HepG2 (cell line): ENCODE data around the gene MRI1. TPM values are rescaled to one million over a fixed set of nuclear protein-coding genes. Genes with fewer than 3 reads are reported as not detected.

Experiments
- CBX1 ChIP-seq: IDR thresholded peaks from one replicate; pipeline ENCODE4 v1.6.1; 2016; ENCODE audit warnings: antibody characterized with exemption, low read depth
- HDAC6 ChIP-seq: fragments of 200-600 bp; sonication (generic); IDR thresholded peaks from 2 replicates; pipeline ENCODE4 v1.7.0; 2017; ENCODE audit warnings: mild to moderate bottlenecking, antibody characterized with exemption, low read length, low read depth
- HNF4A ChIP-seq: sonication (generic); formaldehyde crosslinking; IDR thresholded peaks from 2 replicates; pipeline ENCODE4 v1.4.0; 2020; ENCODE audit warnings: missing genetic modification reagents
- MYC ChIP-seq: sonication (generic); formaldehyde crosslinking; IDR thresholded peaks from 2 replicates; pipeline ENCODE4 v1.9.0; 2021; ENCODE audit warnings: missing genetic modification reagents, borderline replicate concordance
- SAP130 ChIP-seq: IDR thresholded peaks from 2 replicates; pipeline ENCODE4 v1.6.1; 2016; ENCODE audit warnings: low read depth
- SMARCE1 ChIP-seq: fragments of 450-650 bp; IDR thresholded peaks from 2 replicates; pipeline ENCODE4 v1.6.1; 2017; ENCODE audit warnings: borderline replicate concordance
- polyA plus RNA-seq, 8 experiments: library from polyadenylated mRNA; depleted of rRNA in 3 of 8; stranded (reverse) in 7 of 8; unstranded in 1 of 8; fragments of >200 nt; fragmentation: Illumina TruSeq in 4 of 8; extraction: Trizol in 4 of 8; gene quantifications; 2 replicates each; pipeline versions ENCODE4 v1.2.1 to v1.2.3, GENCODE V29; 2011 to 2016; ENCODE audit warnings: low read depth in 4 of 8, missing spikeins in 1 of 8, mixed read lengths in 1 of 8; ENCODE audit not compliant: insufficient read depth in 1 of 8
- total RNA-seq, 5 experiments: library from RNA; depleted of rRNA; stranded (reverse); fragments of >200 nt; fragmentation: Illumina TruSeq; extraction: Trizol; gene quantifications; 2 replicates each; pipeline ENCODE4 v1.2.3, GENCODE V29; 2016; ENCODE audit warnings: low read depth in 1 of 5
- TF ChIP-seq, protein P1 (sequence below): sonication (generic); formaldehyde crosslinking; IDR thresholded peaks from 2 replicates; pipeline ENCODE4 v1.4.0; 2020; ENCODE audit warnings: missing genetic modification reagents, borderline replicate concordance
- TF ChIP-seq, protein P2 (sequence below): fragments of 450-650 bp; IDR thresholded peaks from 2 replicates; pipeline ENCODE4 v1.6.1; 2017; ENCODE audit warnings: mild to moderate bottlenecking
- TF ChIP-seq, protein P3 (sequence below): sonication (generic); formaldehyde crosslinking; IDR thresholded peaks from one replicate; pipeline ENCODE4 v1.5.1; 2020; ENCODE audit warnings: mild to moderate bottlenecking, missing genetic modification reagents; ENCODE audit errors: not compliant biosample characterization
- TF ChIP-seq, protein P4 (sequence below): sonication (generic); formaldehyde crosslinking; IDR thresholded peaks from 2 replicates; pipeline ENCODE4; 2020; ENCODE audit warnings: missing genetic modification reagents, mild to moderate bottlenecking, borderline replicate concordance

Gene MRI1
- total and polyA plus RNA-seq, 2 of the 13 experiments (the other 11 are each of a cell fraction or from before 2014, with no cell fraction given), result 20.1 to 20.6 TPM

DNA sequence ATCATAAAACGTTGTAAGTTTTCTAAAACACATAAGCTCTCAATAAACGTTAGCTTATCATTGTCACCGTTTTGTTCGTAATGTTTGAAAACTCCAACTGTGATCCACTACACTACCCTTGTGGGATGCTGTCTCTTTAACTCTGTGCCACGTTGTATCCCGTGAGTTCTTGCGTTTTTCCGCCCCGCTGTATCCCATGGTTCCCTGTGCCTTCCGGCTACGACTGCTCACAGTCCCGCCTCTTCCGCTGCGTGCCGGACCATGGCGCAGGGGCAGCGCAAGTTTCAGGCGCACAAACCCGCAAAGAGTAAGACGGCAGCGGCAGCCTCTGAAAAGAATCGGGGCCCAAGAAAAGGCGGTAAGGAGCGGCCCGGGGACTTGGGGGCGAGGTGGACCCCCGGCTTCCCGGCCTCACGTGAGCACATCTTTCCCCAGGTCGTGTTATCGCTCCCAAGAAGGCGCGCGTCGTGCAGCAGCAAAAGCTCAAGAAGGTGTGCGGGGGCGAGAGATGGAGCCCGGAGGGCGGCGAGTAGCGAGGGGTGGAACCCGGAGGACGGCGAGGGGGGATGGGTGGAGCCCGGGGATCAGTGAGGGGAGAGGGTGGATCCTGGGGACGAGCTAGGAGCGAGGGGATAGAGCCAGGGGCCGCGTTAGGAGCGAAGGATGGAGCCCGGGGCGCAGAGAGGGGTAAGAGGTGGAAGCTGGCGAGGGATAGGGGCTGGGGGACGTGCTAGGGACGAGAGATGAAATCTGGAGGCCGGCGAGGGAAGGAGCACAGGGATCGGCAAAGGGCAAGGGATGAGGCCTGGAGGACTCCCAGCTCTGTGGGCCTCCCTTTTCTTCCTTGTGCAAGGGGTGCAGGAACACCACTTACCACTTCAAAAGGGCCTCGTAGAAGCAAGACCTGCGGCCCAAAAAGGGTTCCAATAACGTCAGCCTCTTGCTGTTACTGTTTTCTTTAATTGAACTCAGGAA, 10.2 kb downstream of the MRI1 start, which contains the start of gene C19orf53 (continued):
- TF ChIP-seq, protein P1, sequence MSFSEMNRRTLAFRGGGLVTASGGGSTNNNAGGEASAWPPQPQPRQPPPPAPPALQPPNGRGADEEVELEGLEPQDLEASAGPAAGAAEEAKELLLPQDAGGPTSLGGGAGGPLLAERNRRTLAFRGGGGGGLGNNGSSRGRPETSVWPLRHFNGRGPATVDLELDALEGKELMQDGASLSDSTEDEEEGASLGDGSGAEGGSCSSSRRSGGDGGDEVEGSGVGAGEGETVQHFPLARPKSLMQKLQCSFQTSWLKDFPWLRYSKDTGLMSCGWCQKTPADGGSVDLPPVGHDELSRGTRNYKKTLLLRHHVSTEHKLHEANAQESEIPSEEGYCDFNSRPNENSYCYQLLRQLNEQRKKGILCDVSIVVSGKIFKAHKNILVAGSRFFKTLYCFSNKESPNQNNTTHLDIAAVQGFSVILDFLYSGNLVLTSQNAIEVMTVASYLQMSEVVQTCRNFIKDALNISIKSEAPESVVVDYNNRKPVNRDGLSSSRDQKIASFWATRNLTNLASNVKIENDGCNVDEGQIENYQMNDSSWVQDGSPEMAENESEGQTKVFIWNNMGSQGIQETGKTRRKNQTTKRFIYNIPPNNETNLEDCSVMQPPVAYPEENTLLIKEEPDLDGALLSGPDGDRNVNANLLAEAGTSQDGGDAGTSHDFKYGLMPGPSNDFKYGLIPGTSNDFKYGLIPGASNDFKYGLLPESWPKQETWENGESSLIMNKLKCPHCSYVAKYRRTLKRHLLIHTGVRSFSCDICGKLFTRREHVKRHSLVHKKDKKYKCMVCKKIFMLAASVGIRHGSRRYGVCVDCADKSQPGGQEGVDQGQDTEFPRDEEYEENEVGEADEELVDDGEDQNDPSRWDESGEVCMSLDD (CRISPR knock-in tag), result no peak
- no peak for TF ChIP-seq HDAC6
- TF ChIP-seq HNF4A (CRISPR knock-in tag), result no peak
- TF ChIP-seq, protein P2, sequence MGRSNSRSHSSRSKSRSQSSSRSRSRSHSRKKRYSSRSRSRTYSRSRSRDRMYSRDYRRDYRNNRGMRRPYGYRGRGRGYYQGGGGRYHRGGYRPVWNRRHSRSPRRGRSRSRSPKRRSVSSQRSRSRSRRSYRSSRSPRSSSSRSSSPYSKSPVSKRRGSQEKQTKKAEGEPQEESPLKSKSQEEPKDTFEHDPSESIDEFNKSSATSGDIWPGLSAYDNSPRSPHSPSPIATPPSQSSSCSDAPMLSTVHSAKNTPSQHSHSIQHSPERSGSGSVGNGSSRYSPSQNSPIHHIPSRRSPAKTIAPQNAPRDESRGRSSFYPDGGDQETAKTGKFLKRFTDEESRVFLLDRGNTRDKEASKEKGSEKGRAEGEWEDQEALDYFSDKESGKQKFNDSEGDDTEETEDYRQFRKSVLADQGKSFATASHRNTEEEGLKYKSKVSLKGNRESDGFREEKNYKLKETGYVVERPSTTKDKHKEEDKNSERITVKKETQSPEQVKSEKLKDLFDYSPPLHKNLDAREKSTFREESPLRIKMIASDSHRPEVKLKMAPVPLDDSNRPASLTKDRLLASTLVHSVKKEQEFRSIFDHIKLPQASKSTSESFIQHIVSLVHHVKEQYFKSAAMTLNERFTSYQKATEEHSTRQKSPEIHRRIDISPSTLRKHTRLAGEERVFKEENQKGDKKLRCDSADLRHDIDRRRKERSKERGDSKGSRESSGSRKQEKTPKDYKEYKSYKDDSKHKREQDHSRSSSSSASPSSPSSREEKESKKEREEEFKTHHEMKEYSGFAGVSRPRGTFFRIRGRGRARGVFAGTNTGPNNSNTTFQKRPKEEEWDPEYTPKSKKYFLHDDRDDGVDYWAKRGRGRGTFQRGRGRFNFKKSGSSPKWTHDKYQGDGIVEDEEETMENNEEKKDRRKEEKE, result no peak
- TF ChIP-seq, protein P3, sequence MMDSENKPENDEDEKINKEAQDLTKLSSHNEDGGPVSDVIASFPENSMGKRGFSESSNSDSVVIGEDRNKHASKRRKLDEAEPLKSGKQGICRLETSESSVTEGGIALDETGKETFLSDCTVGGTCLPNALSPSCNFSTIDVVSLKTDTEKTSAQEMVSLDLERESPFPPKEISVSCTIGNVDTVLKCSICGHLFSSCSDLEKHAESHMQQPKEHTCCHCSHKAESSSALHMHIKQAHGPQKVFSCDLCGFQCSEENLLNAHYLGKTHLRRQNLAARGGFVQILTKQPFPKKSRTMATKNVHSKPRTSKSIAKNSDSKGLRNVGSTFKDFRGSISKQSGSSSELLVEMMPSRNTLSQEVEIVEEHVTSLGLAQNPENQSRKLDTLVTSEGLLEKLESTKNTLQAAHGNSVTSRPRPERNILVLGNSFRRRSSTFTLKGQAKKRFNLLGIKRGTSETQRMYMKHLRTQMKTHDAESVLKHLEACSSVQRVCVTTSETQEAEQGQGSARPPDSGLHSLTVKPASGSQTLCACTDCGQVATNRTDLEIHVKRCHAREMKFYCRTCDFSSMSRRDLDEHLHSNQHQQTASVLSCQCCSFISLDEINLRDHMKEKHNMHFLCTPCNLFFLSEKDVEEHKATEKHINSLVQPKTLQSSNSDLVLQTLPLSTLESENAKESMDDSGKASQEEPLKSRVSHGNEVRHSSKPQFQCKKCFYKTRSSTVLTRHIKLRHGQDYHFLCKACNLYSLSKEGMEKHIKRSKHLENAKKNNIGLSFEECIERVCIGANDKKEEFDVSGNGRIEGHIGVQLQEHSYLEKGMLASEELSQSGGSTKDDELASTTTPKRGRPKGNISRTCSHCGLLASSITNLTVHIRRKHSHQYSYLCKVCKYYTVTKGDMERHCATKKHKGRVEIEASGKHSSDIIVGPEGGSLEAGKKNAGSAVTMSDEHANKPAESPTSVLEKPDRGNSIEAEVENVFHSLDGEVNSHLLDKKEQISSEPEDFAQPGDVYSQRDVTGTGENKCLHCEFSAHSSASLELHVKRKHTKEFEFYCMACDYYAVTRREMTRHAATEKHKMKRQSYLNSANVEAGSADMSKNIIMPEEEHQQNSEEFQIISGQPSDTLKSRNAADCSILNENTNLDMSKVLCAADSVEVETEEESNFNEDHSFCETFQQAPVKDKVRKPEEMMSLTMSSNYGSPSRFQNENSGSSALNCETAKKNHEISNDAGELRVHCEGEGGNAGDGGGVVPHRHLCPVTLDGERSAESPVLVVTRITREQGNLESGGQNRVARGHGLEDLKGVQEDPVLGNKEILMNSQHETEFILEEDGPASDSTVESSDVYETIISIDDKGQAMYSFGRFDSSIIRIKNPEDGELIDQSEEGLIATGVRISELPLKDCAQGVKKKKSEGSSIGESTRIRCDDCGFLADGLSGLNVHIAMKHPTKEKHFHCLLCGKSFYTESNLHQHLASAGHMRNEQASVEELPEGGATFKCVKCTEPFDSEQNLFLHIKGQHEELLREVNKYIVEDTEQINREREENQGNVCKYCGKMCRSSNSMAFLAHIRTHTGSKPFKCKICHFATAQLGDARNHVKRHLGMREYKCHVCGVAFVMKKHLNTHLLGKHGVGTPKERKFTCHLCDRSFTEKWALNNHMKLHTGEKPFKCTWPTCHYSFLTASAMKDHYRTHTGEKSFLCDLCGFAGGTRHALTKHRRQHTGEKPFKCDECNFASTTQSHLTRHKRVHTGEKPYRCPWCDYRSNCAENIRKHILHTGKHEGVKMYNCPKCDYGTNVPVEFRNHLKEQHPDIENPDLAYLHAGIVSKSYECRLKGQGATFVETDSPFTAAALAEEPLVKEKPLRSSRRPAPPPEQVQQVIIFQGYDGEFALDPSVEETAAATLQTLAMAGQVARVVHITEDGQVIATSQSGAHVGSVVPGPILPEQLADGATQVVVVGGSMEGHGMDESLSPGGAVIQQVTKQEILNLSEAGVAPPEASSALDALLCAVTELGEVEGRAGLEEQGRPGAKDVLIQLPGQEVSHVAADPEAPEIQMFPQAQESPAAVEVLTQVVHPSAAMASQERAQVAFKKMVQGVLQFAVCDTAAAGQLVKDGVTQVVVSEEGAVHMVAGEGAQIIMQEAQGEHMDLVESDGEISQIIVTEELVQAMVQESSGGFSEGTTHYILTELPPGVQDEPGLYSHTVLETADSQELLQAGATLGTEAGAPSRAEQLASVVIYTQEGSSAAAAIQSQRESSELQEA (CRISPR knock-in tag), result peak; percentile 63
- TF ChIP-seq SMARCE1, result no peak
- TF ChIP-seq SAP130 (CRISPR knock-in tag), result peak; percentile 98
- TF ChIP-seq CBX1, result peak; percentile 87
- peak; percentile 68; the same call in 1 of the 2 replicates for TF ChIP-seq MYC
- TF ChIP-seq, protein P4, sequence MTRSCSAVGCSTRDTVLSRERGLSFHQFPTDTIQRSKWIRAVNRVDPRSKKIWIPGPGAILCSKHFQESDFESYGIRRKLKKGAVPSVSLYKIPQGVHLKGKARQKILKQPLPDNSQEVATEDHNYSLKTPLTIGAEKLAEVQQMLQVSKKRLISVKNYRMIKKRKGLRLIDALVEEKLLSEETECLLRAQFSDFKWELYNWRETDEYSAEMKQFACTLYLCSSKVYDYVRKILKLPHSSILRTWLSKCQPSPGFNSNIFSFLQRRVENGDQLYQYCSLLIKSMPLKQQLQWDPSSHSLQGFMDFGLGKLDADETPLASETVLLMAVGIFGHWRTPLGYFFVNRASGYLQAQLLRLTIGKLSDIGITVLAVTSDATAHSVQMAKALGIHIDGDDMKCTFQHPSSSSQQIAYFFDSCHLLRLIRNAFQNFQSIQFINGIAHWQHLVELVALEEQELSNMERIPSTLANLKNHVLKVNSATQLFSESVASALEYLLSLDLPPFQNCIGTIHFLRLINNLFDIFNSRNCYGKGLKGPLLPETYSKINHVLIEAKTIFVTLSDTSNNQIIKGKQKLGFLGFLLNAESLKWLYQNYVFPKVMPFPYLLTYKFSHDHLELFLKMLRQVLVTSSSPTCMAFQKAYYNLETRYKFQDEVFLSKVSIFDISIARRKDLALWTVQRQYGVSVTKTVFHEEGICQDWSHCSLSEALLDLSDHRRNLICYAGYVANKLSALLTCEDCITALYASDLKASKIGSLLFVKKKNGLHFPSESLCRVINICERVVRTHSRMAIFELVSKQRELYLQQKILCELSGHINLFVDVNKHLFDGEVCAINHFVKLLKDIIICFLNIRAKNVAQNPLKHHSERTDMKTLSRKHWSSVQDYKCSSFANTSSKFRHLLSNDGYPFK (CRISPR knock-in tag), result peak; percentile 100
